Measurements from ENCODE around the gene SDC4.
A peak's percentile ranks its signal among the peaks of the same experiment; 100 is the strongest.
"Not testable (repeated sequence)": the region's sequence is repeated elsewhere in the genome, so short reads cannot be mapped to it uniquely, and the experiment has no call there.

SDC4 gene

DNA sequence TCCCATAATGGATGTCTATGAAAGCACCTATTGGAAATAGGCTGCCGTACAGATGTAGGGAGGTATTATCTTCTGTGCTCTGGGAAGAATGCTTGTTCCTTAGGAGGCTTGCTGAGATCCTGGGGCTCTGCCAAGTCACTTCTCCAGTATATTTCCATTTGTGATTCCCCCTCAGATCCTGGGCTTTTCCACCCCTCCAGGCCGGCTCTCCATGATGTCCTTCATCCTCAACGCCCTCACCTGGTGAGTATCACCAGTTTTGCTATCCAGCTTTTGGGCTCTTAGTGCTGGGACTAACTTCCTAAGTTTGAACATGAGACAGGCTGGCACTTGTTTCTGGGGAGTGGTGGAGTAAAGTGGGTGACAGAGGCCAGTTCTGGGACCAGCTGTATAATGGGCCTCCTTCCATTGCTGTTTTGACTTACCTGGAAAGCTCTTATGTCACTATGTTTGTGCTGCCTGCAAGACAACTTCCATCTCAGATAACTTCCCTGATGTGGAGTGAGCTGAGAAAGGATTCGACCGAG is 17.3 kb upstream of the SDC4 start:
- no peak for DNase-seq (ENCODE audit: low read depth in 2 of 2, low spot score in 1 of 2)

DNA sequence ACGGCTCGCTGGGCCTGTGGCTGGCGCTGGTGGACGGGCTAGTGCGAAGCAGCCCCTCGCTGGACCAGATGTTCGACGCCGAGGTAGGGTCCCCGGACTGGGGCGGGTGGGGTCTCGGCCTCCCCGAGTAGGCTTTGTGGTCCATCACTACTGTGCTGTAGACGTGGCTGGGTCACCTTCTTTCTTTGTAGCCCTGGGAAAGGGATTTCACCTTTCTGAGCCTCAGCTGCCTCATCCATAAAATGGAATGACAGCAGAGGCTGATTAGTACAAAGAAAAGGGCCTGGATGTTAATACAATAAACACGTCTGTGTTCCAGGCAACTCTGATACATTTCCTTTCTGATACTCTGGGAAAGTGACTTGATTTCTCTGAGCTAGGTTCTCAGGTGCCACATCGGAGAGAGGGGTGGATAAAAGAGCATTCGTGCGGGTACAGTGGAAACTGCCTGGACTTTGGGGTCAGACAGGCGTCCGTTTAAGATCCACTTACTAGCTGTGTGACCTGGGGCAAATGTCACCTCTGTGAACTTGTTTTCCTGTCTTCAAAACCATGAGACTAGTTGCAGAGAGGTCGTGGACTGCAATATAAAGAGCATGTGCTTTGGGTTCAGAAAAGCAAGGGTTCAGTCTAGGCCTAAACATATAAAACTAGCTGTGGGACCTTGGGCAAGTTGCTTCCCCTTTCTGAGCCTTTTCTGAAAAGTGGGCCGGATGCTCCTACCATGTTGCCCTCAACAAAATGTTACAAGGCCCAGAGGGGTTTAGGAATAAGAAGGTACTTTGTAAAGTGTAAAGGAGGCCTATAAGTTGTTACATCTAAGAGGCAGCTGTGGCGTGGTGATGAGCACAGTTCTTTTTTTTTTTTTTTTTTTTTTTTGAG is 15.6 kb upstream of the SDC4 start:
- DNase-seq (ENCODE audit: low read depth in 2 of 2, low spot score in 1 of 2): no peak

DNA sequence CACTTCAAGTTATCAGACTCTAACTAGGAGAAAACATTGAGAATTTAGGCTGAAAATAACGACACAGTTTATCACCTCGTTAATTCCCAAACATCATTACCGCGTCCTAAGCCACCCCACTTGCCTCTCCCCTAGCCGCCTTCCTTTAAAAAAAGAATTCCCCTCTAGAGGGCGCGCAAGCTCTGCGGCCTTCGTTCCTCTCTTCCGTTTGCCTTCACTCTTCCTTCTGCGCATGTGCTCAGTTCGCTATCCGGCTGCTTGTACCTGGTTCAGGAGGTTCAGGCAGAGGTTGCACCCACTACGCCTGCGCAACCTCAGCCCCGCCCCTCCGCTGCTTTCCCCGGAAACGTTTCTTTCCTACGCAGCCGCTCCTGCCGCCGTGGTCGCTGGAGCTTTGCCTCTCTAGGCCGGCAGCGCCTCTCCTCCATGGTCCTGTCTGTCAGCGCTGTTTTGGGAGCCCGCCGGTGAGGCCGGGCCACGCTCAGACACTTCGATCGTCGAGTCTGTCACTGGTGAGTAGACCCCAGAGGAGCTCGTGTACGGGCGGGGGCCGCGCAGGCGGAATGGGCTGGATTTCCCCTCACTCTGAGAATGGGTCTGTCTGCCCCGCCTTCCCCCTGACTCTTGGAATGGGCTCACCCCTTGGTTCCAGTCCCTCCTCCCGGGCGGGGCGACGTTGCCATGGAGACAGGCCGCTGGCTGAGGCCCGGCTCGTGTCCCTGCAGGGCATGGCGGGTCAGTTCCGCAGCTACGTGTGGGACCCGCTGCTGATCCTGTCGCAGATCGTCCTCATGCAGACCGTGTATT is 14.8 kb upstream of the SDC4 start, which contains the start of gene SYS1:
TSS of gene SYS1 (plus strand) at position 353 of the 807 bp plus-strand sequence. CDS start at position 729, 376 bp downstream.
- DNase-seq (ENCODE audit: low read depth in 2 of 2, low spot score in 1 of 2): peak; percentile 95 to 97

DNA sequence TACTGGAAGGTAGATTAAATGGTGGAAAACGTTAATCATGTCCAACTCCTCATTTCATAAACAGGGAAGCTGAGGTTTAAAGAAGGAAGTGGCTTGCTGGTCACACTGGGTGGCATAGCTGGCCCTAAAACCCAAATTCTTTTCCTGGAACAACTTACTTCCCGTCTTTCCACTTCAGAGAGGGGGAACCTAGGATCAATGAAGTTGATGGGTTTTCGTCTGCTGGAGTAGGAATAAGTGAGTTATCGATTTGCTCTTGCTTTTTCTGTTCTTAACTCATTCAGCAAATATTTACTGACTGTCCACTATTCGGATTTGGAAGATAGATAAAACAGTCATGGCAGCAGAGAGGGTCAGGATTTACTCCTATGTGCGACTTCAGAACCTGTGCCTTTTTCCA is 13.6 kb upstream of the SDC4 start:
- no peak for DNase-seq (ENCODE audit: low read depth in 2 of 2, low spot score in 1 of 2)

DNA sequence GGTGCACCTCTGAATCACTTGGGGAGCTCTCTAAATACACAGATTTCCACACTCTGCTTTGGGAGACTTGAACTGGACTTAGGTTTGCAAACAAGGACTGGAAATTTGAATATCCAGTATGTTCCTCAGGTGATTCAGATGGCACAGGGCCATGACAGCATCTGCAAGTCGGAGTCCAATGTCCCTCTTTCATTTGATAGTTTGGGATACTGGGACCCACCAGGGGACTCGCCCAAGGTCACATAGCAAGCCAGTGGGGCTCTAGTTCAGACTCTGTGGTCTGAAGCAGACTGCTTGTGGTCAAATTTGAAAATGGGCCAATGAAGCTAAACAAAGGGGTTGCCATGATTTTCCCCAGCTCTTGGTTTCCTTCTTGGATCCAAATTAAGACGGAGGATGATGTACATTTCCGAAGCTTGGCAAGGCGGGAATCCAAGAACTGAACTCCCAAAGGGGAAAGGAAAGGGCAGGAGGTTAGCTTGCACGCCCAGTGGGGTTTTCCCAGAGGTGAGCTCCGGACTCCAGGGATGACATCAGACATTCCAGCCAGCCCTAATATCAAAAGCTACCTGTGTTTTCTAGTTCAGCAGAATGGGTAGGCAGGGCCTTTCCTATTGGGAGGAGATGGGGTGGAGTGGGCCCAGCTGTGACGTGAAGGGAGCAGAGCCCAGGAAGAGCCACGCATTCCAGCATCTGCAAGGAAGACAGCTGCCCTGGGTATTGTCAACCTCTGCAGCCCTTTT is 11.4 kb upstream of the SDC4 start:
- no peak for DNase-seq (ENCODE audit: low read depth in 2 of 2, low spot score in 1 of 2)

DNA sequence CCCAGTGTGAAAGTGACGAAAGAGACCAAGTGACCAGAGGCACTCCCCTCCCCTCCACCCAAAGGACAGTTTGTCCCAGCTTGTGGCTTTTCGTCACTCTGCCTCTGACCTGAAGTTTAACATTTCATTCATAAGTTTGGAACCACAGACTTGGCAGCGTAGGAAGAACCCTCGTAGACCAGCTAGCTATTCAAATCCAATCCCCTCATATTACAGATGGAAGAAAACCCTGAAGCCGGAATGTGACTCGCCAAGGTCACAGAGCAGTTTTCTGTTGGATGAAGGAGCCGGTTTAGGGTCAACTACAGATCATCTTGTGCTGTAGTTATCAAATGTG is 10.8 kb upstream of the SDC4 start:
- no peak for DNase-seq (ENCODE audit: low read depth in 2 of 2, low spot score in 1 of 2)

DNA sequence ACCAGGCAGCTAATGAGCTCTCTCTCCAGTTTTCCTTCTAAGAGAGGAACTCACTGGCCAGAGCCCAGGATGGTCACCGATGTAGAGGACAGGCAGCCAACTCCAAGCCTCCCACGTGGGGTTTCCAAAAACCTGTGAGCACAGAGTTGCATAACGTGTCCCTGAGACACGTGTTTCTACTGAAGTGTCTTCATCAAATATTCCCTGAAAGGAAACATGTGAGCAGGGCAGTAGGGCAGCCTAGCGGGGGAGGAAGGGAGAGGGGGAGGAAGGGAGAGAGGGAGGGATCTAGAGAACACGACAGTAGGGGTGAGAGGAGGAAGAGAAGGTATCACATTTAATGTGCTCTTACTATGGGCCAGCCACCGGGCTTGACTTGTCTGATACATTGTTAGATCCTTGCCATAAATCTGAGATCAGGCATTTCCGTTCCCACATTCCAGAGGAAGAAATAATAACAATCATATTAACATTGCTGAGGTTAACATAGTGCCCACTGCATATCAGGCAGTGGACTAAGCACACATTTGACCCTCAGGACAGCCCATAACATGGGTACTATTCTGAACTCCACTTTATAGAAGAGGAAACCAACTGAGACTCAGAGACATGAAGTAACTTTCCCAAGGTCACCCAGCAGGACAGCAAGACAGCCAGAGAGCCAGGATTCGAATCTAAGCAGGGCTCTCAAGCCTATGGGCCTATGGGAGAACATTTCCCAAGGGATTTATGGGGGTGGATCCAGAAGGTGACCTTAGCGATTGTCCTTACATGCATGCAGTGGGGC is 10.3 kb upstream of the SDC4 start:
- DNase-seq (ENCODE audit: low read depth in 2 of 2, low spot score in 1 of 2): no peak

DNA sequence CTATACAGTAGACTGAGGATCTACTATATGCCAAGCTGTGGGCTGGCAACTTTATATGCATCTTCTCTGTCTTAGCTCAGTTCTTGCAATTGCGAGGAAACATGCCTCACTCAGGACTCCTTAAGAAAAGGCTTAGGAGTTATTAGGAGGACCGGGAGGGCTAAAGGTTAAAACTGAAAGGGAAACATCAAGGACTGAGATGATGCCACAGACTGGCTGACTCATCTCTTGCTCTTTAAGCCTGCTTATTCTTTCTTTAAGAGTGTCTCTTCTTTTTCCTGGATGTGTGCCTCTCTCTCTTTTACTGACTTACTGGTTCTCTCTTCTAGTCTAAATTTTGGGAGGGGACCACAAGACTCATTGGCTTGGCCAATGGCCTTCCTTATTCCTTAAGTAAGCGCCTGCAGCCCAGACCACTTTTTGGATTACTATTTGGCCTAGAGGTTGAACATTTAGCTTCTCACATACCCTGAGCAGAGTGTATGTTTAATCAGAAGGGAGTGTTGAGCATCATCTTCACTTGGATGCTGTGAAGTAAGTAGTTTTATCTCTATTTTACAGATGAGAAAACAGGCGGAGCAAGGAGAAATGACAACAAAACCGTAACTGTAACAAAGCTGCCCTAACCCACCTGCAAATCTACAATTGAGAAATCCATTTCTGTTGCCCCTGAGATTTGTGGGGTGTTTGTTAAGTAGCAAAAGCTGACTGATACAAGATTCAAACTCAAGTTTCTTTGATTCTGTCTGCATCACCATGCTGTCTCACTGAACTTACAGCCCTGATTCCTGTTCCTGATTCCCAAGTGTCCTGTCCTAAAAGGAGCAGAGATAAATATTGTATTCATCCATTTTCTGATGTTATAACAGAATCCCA is 7.2 kb upstream of the SDC4 start:
- no peak for DNase-seq (ENCODE audit: low read depth in 2 of 2, low spot score in 1 of 2)

DNA sequence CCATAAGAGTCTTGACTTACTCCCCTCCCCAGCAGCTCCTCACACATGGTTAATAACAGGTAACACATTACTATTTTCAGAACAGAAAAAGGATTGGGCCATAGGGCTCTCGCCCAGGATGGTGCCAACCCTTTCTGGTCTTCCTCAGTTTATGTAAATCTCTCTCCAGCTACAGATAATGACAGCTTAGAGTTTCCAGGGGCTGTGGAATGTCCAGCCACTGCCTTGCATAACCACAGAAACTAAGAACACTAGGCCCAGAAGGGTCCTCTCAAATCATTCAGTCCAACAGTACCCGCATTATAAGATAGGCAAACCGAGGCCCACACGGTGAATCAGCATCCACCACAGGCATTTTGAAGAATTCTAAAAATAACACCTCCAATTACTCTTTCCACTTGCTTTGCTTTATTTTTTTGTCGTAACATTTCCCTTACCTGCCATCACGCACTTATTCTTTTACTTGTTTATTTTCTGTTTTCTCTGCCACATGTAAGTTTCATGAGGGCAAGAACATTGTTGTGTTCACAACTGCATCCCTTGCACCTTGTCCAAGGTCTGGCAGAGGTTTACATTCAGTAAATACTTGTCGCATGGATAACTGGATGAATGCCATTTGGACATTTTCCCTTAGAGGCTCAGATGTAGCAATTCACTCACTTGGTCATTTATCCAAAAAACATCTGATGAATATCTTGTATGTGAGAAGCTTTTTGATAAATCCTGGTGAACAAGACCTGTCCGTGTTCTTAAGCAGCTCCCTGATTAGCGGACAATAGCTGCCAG is 6.4 kb upstream of the SDC4 start:
- DNase-seq (ENCODE audit: low read depth in 2 of 2, low spot score in 1 of 2): no peak

DNA sequence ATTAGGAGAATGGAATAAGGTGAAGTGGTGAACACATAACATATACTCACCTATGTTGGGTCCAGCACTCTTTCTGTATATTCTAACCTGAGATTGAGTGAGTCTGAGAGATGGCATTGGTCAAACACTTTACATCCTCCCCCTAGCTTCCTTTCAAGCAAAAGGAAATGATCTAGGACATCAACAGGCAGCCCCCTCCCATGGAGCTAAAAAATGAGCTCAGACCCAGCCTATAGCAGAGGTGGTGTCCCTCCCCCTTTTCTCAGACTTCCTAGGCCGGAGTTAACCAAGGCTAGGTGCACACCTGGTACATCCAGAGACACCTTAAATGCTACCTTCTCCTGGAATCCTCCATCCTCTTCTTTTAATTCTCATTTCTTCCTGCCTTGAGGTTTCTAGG is 5.5 kb upstream of the SDC4 start:
- no peak for DNase-seq (ENCODE audit: low read depth in 2 of 2, low spot score in 1 of 2)

DNA sequence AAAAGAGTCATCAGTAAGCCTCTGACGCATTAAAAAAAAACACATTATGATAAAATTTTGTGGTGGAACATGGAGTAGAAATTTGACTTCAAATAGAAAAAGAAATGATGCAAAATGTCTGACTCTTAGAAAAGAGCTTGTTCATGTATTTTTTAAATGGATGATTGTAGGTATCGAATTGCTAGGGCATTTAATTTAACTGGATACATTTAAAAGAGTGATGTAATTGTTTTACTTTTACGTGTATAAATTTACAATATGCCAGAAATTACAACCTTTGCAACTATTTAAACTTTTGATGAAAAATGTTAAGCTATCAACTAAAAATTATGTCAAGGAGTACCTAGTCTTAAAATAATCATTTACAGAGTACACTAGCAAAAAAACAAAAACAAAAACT is 4.5 kb upstream of the SDC4 start:
- no peak for DNase-seq (ENCODE audit: low read depth in 2 of 2, low spot score in 1 of 2)

DNA sequence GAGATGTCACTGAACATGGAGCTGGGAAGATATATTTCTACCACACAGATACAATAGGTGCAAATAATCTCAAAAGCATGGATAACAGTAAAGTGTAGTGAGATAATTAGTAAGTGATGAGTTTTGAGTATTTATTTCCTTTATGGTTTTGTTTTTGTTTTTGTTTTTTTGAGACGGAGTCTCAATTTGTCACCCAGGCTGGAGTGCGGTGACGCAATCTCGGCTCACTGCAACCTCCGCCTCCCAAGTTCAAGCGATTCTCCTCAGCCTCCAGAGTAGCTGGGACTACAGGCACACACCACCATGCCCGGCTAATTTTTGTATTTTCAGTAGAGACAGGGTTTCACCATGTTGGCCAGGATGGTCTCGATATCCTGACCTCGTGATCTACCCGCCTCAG is 2.6 kb upstream of the SDC4 start:
- DNase-seq (ENCODE audit: low read depth in 2 of 2, low spot score in 1 of 2): not testable (repeated sequence)

DNA sequence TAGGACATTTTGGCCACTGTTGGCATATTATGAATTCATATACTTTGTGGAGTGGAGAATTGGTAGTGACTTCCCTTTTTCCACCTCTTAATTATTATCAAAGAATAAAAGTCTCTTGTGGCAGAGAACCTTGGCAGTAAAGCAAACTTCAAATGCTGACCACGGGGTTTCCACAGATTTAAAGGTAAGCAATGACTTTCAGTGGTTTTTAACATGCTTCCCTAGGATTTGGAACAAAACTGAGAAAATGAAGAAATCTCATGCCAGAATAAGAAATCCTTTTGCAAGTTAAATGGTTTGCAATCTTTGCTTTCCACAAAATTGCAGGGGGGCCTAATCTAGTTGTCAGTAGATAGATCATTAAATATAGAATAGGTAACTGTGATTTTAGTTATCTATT is 2.0 kb upstream of the SDC4 start:
- no peak for DNase-seq (ENCODE audit: low read depth in 2 of 2, low spot score in 1 of 2)

DNA sequence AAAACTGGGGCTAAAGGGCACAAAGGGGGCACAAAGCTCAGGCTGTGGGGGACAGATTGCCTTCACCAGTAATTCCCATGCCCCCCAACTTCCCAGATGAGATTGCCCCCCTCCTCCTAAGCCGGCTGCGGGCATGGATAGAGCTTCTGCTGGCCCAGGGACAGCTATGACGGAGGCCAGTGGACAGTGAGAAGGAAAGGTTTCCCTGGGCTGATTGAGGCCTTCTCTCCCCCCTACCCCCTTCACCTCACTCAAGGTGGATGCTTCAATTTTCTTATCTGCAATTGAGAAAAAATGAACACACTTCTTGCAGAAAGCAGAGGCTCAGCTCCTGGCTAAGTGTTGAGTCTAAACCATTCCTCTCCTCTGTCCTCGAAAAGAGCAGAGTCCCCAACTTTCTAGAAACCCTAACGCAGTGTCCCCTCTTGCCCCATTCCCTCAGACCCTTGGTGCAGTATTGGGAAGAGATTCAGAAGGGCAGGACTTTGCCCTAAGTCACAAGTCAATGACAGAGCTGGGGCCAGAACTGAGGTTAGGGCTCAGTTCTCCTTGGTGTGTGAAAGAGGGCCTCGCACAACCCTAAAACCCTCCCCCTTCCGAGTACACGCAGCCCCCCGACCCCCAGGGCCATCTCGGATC is 808 bp downstream of the SDC4 start:
- DNase-seq (ENCODE audit: low read depth in 2 of 2, low spot score in 1 of 2): no peak

DNA sequence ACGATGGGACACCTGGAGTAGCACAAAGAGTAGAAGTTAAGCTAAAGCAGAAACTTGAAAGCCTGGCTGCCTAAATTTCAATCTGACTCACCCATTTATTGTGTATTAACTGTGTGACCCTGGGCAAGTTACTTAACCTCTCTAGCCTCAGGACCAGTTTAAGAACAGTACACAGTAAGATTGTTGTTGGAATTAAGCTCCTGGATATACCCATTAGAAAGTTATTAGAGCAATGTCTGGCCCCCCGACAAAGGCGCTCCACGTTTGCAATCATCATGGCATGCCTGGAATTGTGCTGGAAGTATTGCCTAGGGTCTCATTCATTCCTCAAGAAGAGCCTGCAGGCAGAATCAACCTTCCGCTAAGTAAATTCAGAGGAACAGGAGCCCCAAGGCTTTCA is 1.4 kb downstream of the SDC4 start:
- DNase-seq (ENCODE audit: low read depth in 2 of 2, low spot score in 1 of 2): no peak

DNA sequence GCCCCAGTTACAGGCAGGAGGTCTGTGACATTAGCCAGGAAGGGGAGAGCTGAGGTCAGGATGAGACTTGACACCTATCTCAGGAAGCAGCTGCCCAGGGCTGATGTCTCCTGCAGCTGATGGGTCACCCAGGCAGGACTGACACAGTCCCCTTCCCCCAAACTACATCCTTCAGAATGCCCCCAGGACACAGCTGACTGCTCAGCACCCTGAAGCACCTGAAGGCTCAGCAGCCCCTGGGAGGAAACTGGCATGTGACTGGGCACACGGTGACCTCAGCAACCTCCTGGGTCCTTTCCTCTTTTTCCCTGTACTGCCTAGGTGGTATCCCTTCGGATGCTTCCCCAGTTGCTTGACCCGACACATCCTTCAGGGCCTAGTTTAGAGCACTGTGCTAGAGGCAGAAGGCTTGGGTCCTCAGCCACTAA is 1.9 kb downstream of the SDC4 start:
- no peak for DNase-seq (ENCODE audit: low read depth in 2 of 2, low spot score in 1 of 2)

DNA sequence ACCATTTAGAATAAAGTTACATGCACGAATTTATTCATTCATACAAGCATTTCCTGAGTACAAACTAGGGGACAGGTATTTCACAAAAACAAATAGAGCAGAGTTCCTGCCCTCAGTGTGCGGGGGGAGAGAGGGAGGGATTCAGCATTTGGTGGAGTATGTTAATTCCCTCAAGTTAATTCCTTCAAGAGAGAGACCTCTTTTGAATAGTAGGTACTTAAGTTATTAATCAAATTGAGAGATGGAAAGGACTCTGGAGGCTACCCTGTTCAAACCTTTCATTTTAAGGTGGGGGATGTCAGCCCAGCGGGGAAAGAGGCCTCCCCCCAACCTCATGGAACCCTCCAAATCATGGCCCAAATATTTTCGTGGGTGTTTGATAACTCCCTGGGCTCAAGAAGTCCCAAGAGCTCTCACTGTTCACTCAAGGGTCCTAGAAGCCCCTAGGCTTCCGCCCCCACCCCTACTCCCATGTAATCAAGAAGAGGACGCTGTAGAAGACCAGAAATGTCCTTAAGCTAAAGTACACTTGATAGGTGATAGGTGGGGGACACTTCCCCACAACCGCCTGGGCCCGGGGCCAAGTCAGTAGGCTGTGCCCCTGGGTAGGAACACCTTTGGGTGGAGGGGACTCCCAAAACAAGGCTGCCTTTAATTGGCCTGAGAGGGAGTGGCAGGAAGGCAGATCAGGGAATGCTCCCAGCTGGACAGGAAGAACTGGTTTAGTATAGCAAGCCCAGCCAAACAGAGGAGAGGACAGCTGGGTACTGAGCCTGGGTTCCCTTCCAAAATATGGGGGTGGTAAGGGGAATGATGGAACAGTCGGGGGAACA is 2.9 kb downstream of the SDC4 start:
- no peak for DNase-seq (ENCODE audit: low read depth in 2 of 2, low spot score in 1 of 2)

Data from stimulated activated CD8-positive, alpha-beta memory T cell treated with anti-CD3 and anti-CD28 coated beads, Interleukin-4, amount 100 ng/mL, for 1 hour (primary cell).